HG03442 (cell line): ENCODE measurements around the gene ZNF695.
"Not testable (repeated sequence)": the region's sequence is repeated elsewhere in the genome, so short reads cannot be mapped to it uniquely, and the experiment has no call there.

Experiments
- ATAC-seq: cut with Tn5 transposase; IDR thresholded peaks from one replicate; pipeline ENCODE4 v1.9.1; 2021; ENCODE audit warnings: mild to moderate bottlenecking, moderate library complexity; ENCODE audit not compliant: unreplicated experiment

ZNF695 gene

GRCh38 chr1:247007511-247008405 lies at the start of gene ZNF695:
ZNF695 (minus strand) TSS chr1:247008057; CDS start chr1:247007908, 149 bp downstream.
- peak; percentile 99 for ATAC-seq

GRCh38 chr1:247056071-247056470 lies 48.2 kb upstream of the ZNF695 start:
- ATAC-seq, result no peak

GRCh38 chr1:247054992-247055415 lies 47.1 kb upstream of the ZNF695 start:
- no peak for ATAC-seq

GRCh38 chr1:247047702-247048101 lies 39.8 kb upstream of the ZNF695 start:
- no peak for ATAC-seq

- no peak for ATAC-seq
These were observed 39.4 kb upstream of the ZNF695 start for GRCh38 chr1:247047260-247047659.

- no peak for ATAC-seq
These were observed 35.5 kb upstream of the ZNF695 start for GRCh38 chr1:247043406-247043805.

GRCh38 chr1:247037511-247038320 lies 29.9 kb upstream of the ZNF695 start:
- ATAC-seq, result no peak

- ATAC-seq, result not testable (repeated sequence)
These were observed 24.4 kb upstream of the ZNF695 start for GRCh38 chr1:247032306-247032705.

GRCh38 chr1:247024658-247025057 lies 16.8 kb upstream of the ZNF695 start:
- not testable (repeated sequence) for ATAC-seq

GRCh38 chr1:247013391-247013790 lies 5.5 kb upstream of the ZNF695 start:
- ATAC-seq, result no peak

- ATAC-seq, result no peak
These were observed 546 bp upstream of the ZNF695 start for GRCh38 chr1:247008406-247008799.

GRCh38 chr1:247004081-247004480 lies 3.8 kb downstream of the ZNF695 start:
- ATAC-seq, result not testable (repeated sequence)

- ATAC-seq, result no peak
These were observed 18.0 kb downstream of the ZNF695 start for GRCh38 chr1:246989901-246990300.

- ATAC-seq, result no peak
These were observed 19.5 kb downstream of the ZNF695 start for GRCh38 chr1:246988316-246988715.

- no peak for ATAC-seq
These were observed 20.7 kb downstream of the ZNF695 start for GRCh38 chr1:246987083-246987690.

GRCh38 chr1:246978785-246979184 lies 29.1 kb downstream of the ZNF695 start:
- ATAC-seq, result no peak

- no peak for ATAC-seq
These were observed 29.6 kb downstream of the ZNF695 start for GRCh38 chr1:246978281-246978680.

GRCh38 chr1:246971969-246972368 lies 35.9 kb downstream of the ZNF695 start:
- ATAC-seq, result no peak

GRCh38 chr1:246971090-246971721 lies 36.7 kb downstream of the ZNF695 start:
- no peak for ATAC-seq

- no peak for ATAC-seq
These were observed 38.2 kb downstream of the ZNF695 start for GRCh38 chr1:246969621-246970020.

GRCh38 chr1:246966502-246966901 lies 41.4 kb downstream of the ZNF695 start:
- no peak for ATAC-seq
